Measurements from ENCODE around the gene PPL.

Gene PPL

GRCh38 chr16:4979736-4980660 is 43.0 kb upstream of the PPL start:
- no peak overlapping the region for H3K4me3 ChIP-seq (ENCODE audit: insufficient read length, low read depth)
- no peaks in the 10 kb centered on the region for H3K27me3 ChIP-seq (ENCODE audit: insufficient read depth, insufficient read length)
- H3K9ac ChIP-seq (ENCODE audit: insufficient read length, low read depth) = no peak overlapping the region
- DNase-seq (ENCODE audit: low read depth, low spot score) = no peak
- H3K9me3 ChIP-seq (ENCODE audit: insufficient read depth, low read length) = no peaks in the 10 kb centered on the region; the same call in 1 of the 2 replicates
- H3K36me3 ChIP-seq (ENCODE audit: insufficient read depth, insufficient read length, low read length) = no peaks in the 10 kb centered on the region
- TF ChIP-seq SUZ12 (IDR thresholded peaks at IDR 0.05; ENCODE audit: extremely low read depth, insufficient read depth, insufficient read length) (no peak), YY1 (IDR thresholded peaks at IDR 0.05; ENCODE audit: insufficient read depth, insufficient read length) (no peak), ZNF274 (IDR thresholded peaks at IDR 0.05; ENCODE audit: low read depth, low read length) (no peak)
- peaks cover 4% of the 10 kb centered on the region for H3K4me1 ChIP-seq (ENCODE audit: insufficient read depth, insufficient read length)

- Histone ChIP-seq H3K36me3 (ENCODE audit: insufficient read depth, insufficient read length, low read length) (no peaks in the 10 kb centered on the region), H3K4me3 (ENCODE audit: insufficient read length, low read depth) (no peak overlapping the region), H3K9me3 (ENCODE audit: insufficient read depth, low read length) (no peaks in the 10 kb centered on the region; the same call in 1 of the 2 replicates), H3K9ac (ENCODE audit: insufficient read length, low read depth) (no peak overlapping the region), H3K4me1 (ENCODE audit: insufficient read depth, insufficient read length) (peaks cover 4% of the 10 kb centered on the region), H3K27me3 (ENCODE audit: insufficient read depth, insufficient read length) (no peaks in the 10 kb centered on the region)
- TF ChIP-seq ZNF274 (IDR thresholded peaks at IDR 0.05; ENCODE audit: low read depth, low read length) = no peak
- TF ChIP-seq SUZ12 (IDR thresholded peaks at IDR 0.05; ENCODE audit: extremely low read depth, insufficient read depth, insufficient read length) = no peak
- no peak for TF ChIP-seq YY1 (IDR thresholded peaks at IDR 0.05; ENCODE audit: insufficient read depth, insufficient read length)
- DNase-seq (ENCODE audit: low read depth, low spot score) = no peak
These were observed 42.2 kb upstream of the PPL start for GRCh38 chr16:4979164-4979563.

- DNase-seq (ENCODE audit: low read depth, low spot score) = no peak
These were observed 39.7 kb upstream of the PPL start for GRCh38 chr16:4976611-4977145.

GRCh38 chr16:4976079-4976478 is 39.1 kb upstream of the PPL start:
- Histone ChIP-seq H3K9ac (ENCODE audit: insufficient read length, low read depth) (no peak overlapping the region), H3K36me3 (ENCODE audit: insufficient read depth, insufficient read length, low read length) (no peaks in the 10 kb centered on the region), H3K27me3 (ENCODE audit: insufficient read depth, insufficient read length) (no peaks in the 10 kb centered on the region), H3K4me1 (ENCODE audit: insufficient read depth, insufficient read length) (peaks cover 5% of the 10 kb centered on the region), H3K9me3 (ENCODE audit: insufficient read depth, low read length) (no peaks in the 10 kb centered on the region), H3K4me3 (ENCODE audit: insufficient read length, low read depth) (no peak overlapping the region)
- TF ChIP-seq ZNF274 (IDR thresholded peaks at IDR 0.05; ENCODE audit: low read depth, low read length) (no peak), SUZ12 (IDR thresholded peaks at IDR 0.05; ENCODE audit: extremely low read depth, insufficient read depth, insufficient read length) (no peak), YY1 (IDR thresholded peaks at IDR 0.05; ENCODE audit: insufficient read depth, insufficient read length) (no peak)
- DNase-seq (ENCODE audit: low read depth, low spot score) = no peak

More at GRCh38 chr16:4976611-4977145, 39.7 kb upstream of the PPL start:
- Histone ChIP-seq H3K9ac (ENCODE audit: insufficient read length, low read depth) (no peak overlapping the region), H3K27me3 (ENCODE audit: insufficient read depth, insufficient read length) (no peaks in the 10 kb centered on the region), H3K4me1 (ENCODE audit: insufficient read depth, insufficient read length) (peaks cover 5% of the 10 kb centered on the region), H3K36me3 (ENCODE audit: insufficient read depth, insufficient read length, low read length) (no peaks in the 10 kb centered on the region), H3K9me3 (ENCODE audit: insufficient read depth, low read length) (no peaks in the 10 kb centered on the region), H3K4me3 (ENCODE audit: insufficient read length, low read depth) (no peak overlapping the region)
- TF ChIP-seq SUZ12 (IDR thresholded peaks at IDR 0.05; ENCODE audit: extremely low read depth, insufficient read depth, insufficient read length) = no peak
- no peak for TF ChIP-seq ZNF274 (IDR thresholded peaks at IDR 0.05; ENCODE audit: low read depth, low read length)
- TF ChIP-seq YY1 (IDR thresholded peaks at IDR 0.05; ENCODE audit: insufficient read depth, insufficient read length) = no peak

GRCh38 chr16:4972938-4973587 is 36.1 kb upstream of the PPL start:
- Histone ChIP-seq H3K27me3 (ENCODE audit: insufficient read depth, insufficient read length) (no peaks in the 10 kb centered on the region), H3K4me3 (ENCODE audit: insufficient read length, low read depth) (no peak overlapping the region), H3K9me3 (ENCODE audit: insufficient read depth, low read length) (no peaks in the 10 kb centered on the region), H3K36me3 (ENCODE audit: insufficient read depth, insufficient read length, low read length) (no peaks in the 10 kb centered on the region), H3K9ac (ENCODE audit: insufficient read length, low read depth) (no peak overlapping the region), H3K4me1 (ENCODE audit: insufficient read depth, insufficient read length) (peaks cover 15% of the 10 kb centered on the region)
- DNase-seq (ENCODE audit: low read depth, low spot score) = no peak
- TF ChIP-seq SUZ12 (IDR thresholded peaks at IDR 0.05; ENCODE audit: extremely low read depth, insufficient read depth, insufficient read length) (no peak), YY1 (IDR thresholded peaks at IDR 0.05; ENCODE audit: insufficient read depth, insufficient read length) (no peak), ZNF274 (IDR thresholded peaks at IDR 0.05; ENCODE audit: low read depth, low read length) (no peak)

GRCh38 chr16:4970010-4970409 is 33.1 kb upstream of the PPL start:
- no peak overlapping the region for H3K4me3 ChIP-seq (ENCODE audit: insufficient read length, low read depth)
- H3K36me3 ChIP-seq (ENCODE audit: insufficient read depth, insufficient read length, low read length) = no peaks in the 10 kb centered on the region
- no peak for DNase-seq (ENCODE audit: low read depth, low spot score)
- no peaks in the 10 kb centered on the region for H3K27me3 ChIP-seq (ENCODE audit: insufficient read depth, insufficient read length)
- TF ChIP-seq SUZ12 (IDR thresholded peaks at IDR 0.05; ENCODE audit: extremely low read depth, insufficient read depth, insufficient read length) (no peak), ZNF274 (IDR thresholded peaks at IDR 0.05; ENCODE audit: low read depth, low read length) (no peak), YY1 (IDR thresholded peaks at IDR 0.05; ENCODE audit: insufficient read depth, insufficient read length) (no peak)
- no peak overlapping the region for H3K9ac ChIP-seq (ENCODE audit: insufficient read length, low read depth)
- H3K4me1 ChIP-seq (ENCODE audit: insufficient read depth, insufficient read length) = peaks cover 15% of the 10 kb centered on the region
- no peaks in the 10 kb centered on the region for H3K9me3 ChIP-seq (ENCODE audit: insufficient read depth, low read length)
